ENCODE results near the gene ARID2.

ARID2 gene

GRCh38 chr12:45704968-45705367 is 24.5 kb upstream of the ARID2 start:
- Histone ChIP-seq H3K9me2 (replicated peaks; ENCODE audit: control insufficient read depth, low read length) (no peaks in the 10 kb centered on the region), H3K9me3 (ENCODE audit: control insufficient read depth, insufficient read depth, low read length) (no peaks in the 10 kb centered on the region; the same call in 1 of the 2 replicates), H3K27ac (ENCODE audit: low read depth, low read length) (no peak overlapping the region), H3K4me3 (ENCODE audit: low read length) (no peak overlapping the region), H4K20me1 (ENCODE audit: control insufficient read depth, insufficient read depth, low read depth, low read length) (no peaks in the 10 kb centered on the region), H3F3A (ENCODE audit: control insufficient read depth, insufficient read depth) (no peaks in the 10 kb centered on the region), H3K36me3 (ENCODE audit: control insufficient read depth, low read length) (no peaks in the 10 kb centered on the region), H3K4me1 (ENCODE audit: control insufficient read depth, low read length) (peaks cover 24% of the 10 kb centered on the region), H3K79me2 (ENCODE audit: control insufficient read depth, low read length) (no peaks in the 10 kb centered on the region), H3K4me2 (ENCODE audit: low read length) (no peak overlapping the region), H3K27me3 (ENCODE audit: control insufficient read depth, low read length) (no peaks in the 10 kb centered on the region)
- no peak for TF ChIP-seq CTCF (IDR thresholded peaks at IDR 0.05; ENCODE audit: low read depth, low read length, poor library complexity, severe bottlenecking)
- no peak for TF ChIP-seq EZH2phosphoT487 (IDR thresholded peaks at IDR 0.05; ENCODE audit: borderline replicate concordance, low read length)

- Histone ChIP-seq H3K4me3 (ENCODE audit: low read length) (no peak overlapping the region), H3K27me3 (ENCODE audit: control insufficient read depth, low read length) (no peaks in the 10 kb centered on the region), H3K9me3 (ENCODE audit: control insufficient read depth, insufficient read depth, low read length) (no peaks in the 10 kb centered on the region; the same call in 1 of the 2 replicates), H4K20me1 (ENCODE audit: control insufficient read depth, insufficient read depth, low read depth, low read length) (no peaks in the 10 kb centered on the region), H3K36me3 (ENCODE audit: control insufficient read depth, low read length) (no peaks in the 10 kb centered on the region), H3K9me2 (replicated peaks; ENCODE audit: control insufficient read depth, low read length) (no peaks in the 10 kb centered on the region), H3K27ac (ENCODE audit: low read depth, low read length) (no peak overlapping the region), H3K4me2 (ENCODE audit: low read length) (no peak overlapping the region), H3K79me2 (ENCODE audit: control insufficient read depth, low read length) (no peaks in the 10 kb centered on the region), H3K4me1 (ENCODE audit: control insufficient read depth, low read length) (peaks cover 24% of the 10 kb centered on the region), H3F3A (ENCODE audit: control insufficient read depth, insufficient read depth) (no peaks in the 10 kb centered on the region)
- TF ChIP-seq EZH2phosphoT487 (IDR thresholded peaks at IDR 0.05; ENCODE audit: borderline replicate concordance, low read length), result no peak
- TF ChIP-seq CTCF (IDR thresholded peaks at IDR 0.05; ENCODE audit: low read depth, low read length, poor library complexity, severe bottlenecking), result no peak
Measured at GRCh38 chr12:45705404-45705803, 24.1 kb upstream of the ARID2 start.

GRCh38 chr12:45707241-45707857 is 22.2 kb upstream of the ARID2 start:
- H4K20me1 ChIP-seq (ENCODE audit: control insufficient read depth, insufficient read depth, low read depth, low read length), result no peaks in the 10 kb centered on the region
- no peak overlapping the region for H3K27ac ChIP-seq (ENCODE audit: low read depth, low read length)
- H3K4me2 ChIP-seq (ENCODE audit: low read length), result no peak overlapping the region
- TF ChIP-seq CTCF (IDR thresholded peaks at IDR 0.05; ENCODE audit: low read depth, low read length, poor library complexity, severe bottlenecking), result no peak
- TF ChIP-seq EZH2phosphoT487 (IDR thresholded peaks at IDR 0.05; ENCODE audit: borderline replicate concordance, low read length), result no peak
- no peaks in the 10 kb centered on the region for H3K27me3 ChIP-seq (ENCODE audit: control insufficient read depth, low read length)
- H3K4me1 ChIP-seq (ENCODE audit: control insufficient read depth, low read length), result peaks cover 24% of the 10 kb centered on the region
- no peaks in the 10 kb centered on the region for H3K79me2 ChIP-seq (ENCODE audit: control insufficient read depth, low read length)
- no peaks in the 10 kb centered on the region for H3F3A ChIP-seq (ENCODE audit: control insufficient read depth, insufficient read depth)
- H3K4me3 ChIP-seq (ENCODE audit: low read length), result no peak overlapping the region
- no peaks in the 10 kb centered on the region for H3K36me3 ChIP-seq (ENCODE audit: control insufficient read depth, low read length)
- no peaks in the 10 kb centered on the region; the same call in 1 of the 2 replicates for H3K9me3 ChIP-seq (ENCODE audit: control insufficient read depth, insufficient read depth, low read length)
- no peaks in the 10 kb centered on the region for H3K9me2 ChIP-seq (replicated peaks; ENCODE audit: control insufficient read depth, low read length)

Data from DOHH2 (cell line).